Testis (tissue), 3 donors: ENCODE results near the gene COL23A1. TPM values are rescaled to one million over a fixed set of nuclear protein-coding genes. Genes with fewer than 3 reads are reported as not detected.
"Not testable (repeated sequence)": the region's sequence is repeated elsewhere in the genome, so short reads cannot be mapped to it uniquely, and the experiment has no call there.

Experiments
- DNase-seq: peaks from one replicate; pipeline ENCODE4 v3.0.0-alpha.2; 2019
- H3K27ac ChIP-seq, 2 donors: fragments of 200-600 bp; sonication (generic); one replicate each; pipeline ENCODE4 v1.5.1; 2019
- H3K27me3 ChIP-seq: fragments of 200-600 bp; sonication (generic); one replicate; pipeline ENCODE4 v1.5.1; 2019
- H3K36me3 ChIP-seq: fragments of 200-600 bp; sonication (generic); one replicate; pipeline ENCODE4 v1.5.1; 2017; ENCODE audit warnings: low read depth; ENCODE audit errors: missing control alignments
- H3K4me1 ChIP-seq: fragments of 200-600 bp; sonication (generic); one replicate; pipeline ENCODE4 v1.5.1; 2019
- H3K4me3 ChIP-seq, 2 donors: fragments of 200-600 bp; sonication (generic); one replicate each; pipeline ENCODE4 v1.5.1; 2017 to 2019
- H3K9me3 ChIP-seq: fragments of 200-600 bp; sonication (generic); one replicate; pipeline ENCODE4 v1.5.1; 2017
- POLR2A ChIP-seq: fragments of 450-650 bp; IDR thresholded peaks from one replicate; pipeline ENCODE4 v1.6.1; 2017; ENCODE audit warnings: antibody characterized with exemption, mild to moderate bottlenecking, moderate library complexity
- WGBS, 2 donors: methylation state at CpG; one replicate each; pipeline ENCODE4 v1.1.5; 2018; 5-methylcytosine and 5-hydroxymethylcytosine counted together
- intact Hi-C: fragments of 100-400 bp; cut with DNase I; formaldehyde crosslinking; loops from one replicate; pipeline ENCODE4 v1.15.1; 2023; ENCODE audit warnings: low total_unique reads
- polyA plus RNA-seq: library from polyadenylated mRNA; stranded (reverse); fragments of 350-450 nt; fragmentation: Illumina TruSeq; extraction: RNeasy Lipid Tissue Mini Kit (QIAGEN cat#74804); gene quantifications from one replicate; pipeline ENCODE4 v1.2.3, GENCODE V29; 2014; ENCODE audit warnings: low read depth, low replicate concordance; ENCODE audit not compliant: insufficient read depth
- total RNA-seq, 2 donors: library from RNA; depleted of rRNA; stranded (reverse); fragments of >200 nt; gene quantifications; one replicate each; pipeline ENCODE4 v1.2.3, GENCODE V29; 2016
- TF ChIP-seq, protein P1 (sequence below), 3 experiments: fragments of 450-650 bp in 2 of 3; fragments of 200-600 bp in 1 of 3; sonication (generic) in 1 of 3; IDR thresholded peaks; one replicate each; pipeline ENCODE4 v1.5.1; 2016 to 2019; ENCODE audit warnings: antibody characterized with exemption in 3 of 3, mild to moderate bottlenecking in 2 of 3, moderate library complexity in 1 of 3

The COL23A1 gene
- total and polyA plus RNA-seq, 3 donors from 2014 or later: 4.3 to 5.5 (median 5.0) TPM

- TF ChIP-seq POLR2A: no peak
- TF ChIP-seq, protein P1, sequence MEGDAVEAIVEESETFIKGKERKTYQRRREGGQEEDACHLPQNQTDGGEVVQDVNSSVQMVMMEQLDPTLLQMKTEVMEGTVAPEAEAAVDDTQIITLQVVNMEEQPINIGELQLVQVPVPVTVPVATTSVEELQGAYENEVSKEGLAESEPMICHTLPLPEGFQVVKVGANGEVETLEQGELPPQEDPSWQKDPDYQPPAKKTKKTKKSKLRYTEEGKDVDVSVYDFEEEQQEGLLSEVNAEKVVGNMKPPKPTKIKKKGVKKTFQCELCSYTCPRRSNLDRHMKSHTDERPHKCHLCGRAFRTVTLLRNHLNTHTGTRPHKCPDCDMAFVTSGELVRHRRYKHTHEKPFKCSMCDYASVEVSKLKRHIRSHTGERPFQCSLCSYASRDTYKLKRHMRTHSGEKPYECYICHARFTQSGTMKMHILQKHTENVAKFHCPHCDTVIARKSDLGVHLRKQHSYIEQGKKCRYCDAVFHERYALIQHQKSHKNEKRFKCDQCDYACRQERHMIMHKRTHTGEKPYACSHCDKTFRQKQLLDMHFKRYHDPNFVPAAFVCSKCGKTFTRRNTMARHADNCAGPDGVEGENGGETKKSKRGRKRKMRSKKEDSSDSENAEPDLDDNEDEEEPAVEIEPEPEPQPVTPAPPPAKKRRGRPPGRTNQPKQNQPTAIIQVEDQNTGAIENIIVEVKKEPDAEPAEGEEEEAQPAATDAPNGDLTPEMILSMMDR (IDR thresholded peaks at IDR 0.05): no peak
- Histone ChIP-seq H3K4me3 (no peak overlapping the region), H3K27ac (no peak overlapping the region), H3K9me3 (no peaks in the 10 kb centered on the region), H3K4me1 (peaks cover 15% of the 10 kb centered on the region), H3K27me3 (no peaks in the 10 kb centered on the region), H3K36me3 (no peaks in the 10 kb centered on the region)
- 50 to 63% methylated on average over 1 to 2 of the region's 2 CpGs for WGBS, 2 donors
- intact Hi-C loops: no loop called here
- DNase-seq: no peak
Measured at GRCh38 chr5:178201927-178202235, 388.3 kb downstream of the COL23A1 start.

DNA sequence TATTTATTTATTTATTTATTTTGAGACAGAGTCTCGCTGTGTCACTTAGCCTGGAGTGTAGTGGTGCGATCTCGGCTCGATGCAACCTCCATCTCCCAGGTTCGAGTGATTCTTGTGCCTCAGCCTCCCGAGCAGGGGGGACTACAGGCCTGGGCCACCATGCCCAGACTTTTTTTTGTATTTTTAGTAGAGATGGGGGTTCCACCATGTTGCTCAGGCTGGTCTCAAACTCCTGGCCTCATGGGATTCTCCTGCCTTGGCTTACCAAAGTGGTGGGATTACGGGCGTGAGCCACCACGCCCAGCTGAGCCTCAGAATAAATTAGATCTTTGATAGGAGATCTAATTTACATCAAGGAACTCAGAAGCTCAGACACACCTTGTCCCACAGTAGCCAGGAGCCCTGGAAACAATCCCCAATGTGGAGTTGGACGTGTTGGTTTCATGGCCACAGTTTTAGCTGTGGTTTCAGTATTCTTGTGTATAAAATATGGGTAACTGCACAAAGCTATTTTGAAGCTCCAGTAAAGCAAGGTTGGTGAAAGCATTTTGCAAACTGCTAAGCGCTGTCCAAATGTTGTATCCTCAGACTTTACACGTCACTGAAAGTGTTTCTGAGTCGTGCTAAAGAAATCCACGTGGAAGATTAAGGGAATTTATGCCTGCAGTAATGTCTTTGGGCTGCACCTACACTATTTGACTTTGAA, 388.8 kb downstream of the COL23A1 start:
- Histone ChIP-seq H3K9me3 (no peaks in the 10 kb centered on the region), H3K36me3 (no peaks in the 10 kb centered on the region), H3K4me3 (no peak overlapping the region), H3K4me1 (peaks cover 10% of the 10 kb centered on the region), H3K27ac (no peak overlapping the region), H3K27me3 (no peaks in the 10 kb centered on the region)
- intact Hi-C loops: no loop called here
- TF ChIP-seq, protein P1 (IDR thresholded peaks at IDR 0.05): no peak
- TF ChIP-seq POLR2A: no peak
- DNase-seq: no peak
- 81 to 91% methylated on average over 14 of the region's 14 CpGs for WGBS, 2 donors

DNA sequence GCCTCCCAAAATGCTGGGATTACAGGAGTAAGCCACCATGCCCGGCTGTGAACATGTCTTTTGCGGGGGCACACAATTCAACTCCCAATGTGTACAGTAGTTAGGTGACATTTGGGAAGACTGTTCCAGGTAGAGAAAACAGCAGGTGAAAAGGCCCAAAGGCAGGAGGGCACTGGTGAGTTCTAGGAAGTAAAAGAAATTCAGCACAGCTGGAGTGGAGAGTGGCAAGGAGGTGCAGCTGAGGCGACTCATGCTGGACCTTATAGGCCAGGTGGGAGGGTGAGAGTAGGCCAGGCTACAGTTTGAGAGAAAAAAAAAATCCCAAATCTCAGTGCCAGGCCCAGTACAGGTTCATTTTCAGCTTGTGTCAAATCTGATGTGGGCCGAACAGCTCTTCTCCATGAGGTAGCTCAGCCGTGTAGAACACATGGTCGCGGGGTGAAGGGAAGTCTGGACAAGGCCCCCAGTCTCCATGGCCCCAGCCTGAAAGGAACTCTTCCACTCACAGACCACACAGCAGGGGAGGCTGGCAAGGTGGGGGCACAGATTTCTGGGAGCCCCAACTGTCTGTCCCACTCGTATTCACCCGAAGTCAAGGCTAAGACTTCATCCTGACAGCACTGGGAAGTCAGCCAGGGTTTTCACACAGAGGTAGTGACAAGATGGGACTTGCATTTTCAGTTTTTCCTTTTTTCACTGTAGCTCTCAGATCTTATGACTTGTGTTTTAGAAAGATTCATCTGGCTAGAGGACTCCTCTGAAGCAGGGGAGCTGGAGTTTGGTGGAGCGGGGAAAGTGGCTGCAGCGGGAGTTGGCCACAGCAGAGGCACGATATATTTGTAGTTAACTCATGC, 390.4 kb downstream of the COL23A1 start:
- Histone ChIP-seq H3K4me3 (no peak overlapping the region), H3K27me3 (no peaks in the 10 kb centered on the region), H3K9me3 (no peaks in the 10 kb centered on the region), H3K36me3 (no peaks in the 10 kb centered on the region), H3K27ac (no peak overlapping the region), H3K4me1 (no peaks in the 10 kb centered on the region)
- no peak for DNase-seq
- 74 to 80% methylated on average over 12 of the region's 12 CpGs for WGBS, 2 donors
- intact Hi-C loops: no loop called here
- TF ChIP-seq POLR2A: no peak
- TF ChIP-seq, protein P1 (IDR thresholded peaks at IDR 0.05): no peak

- no peak overlapping the region for H3K4me3 ChIP-seq
- no peak for TF ChIP-seq POLR2A
- TF ChIP-seq, protein P1 (IDR thresholded peaks at IDR 0.05): no peak
- WGBS, 2 donors: 86 to 95% methylated on average over 9 to 11 of the region's 11 CpGs
- H3K27me3 ChIP-seq: no peaks in the 10 kb centered on the region
- no peak overlapping the region for H3K27ac ChIP-seq
- H3K36me3 ChIP-seq: no peaks in the 10 kb centered on the region
- intact Hi-C loops: no loop called here
- no peak for DNase-seq
- no peaks in the 10 kb centered on the region for H3K9me3 ChIP-seq
- H3K4me1 ChIP-seq: no peaks in the 10 kb centered on the region
Measured at GRCh38 chr5:178198706-178199105, 391.5 kb downstream of the COL23A1 start.

DNA sequence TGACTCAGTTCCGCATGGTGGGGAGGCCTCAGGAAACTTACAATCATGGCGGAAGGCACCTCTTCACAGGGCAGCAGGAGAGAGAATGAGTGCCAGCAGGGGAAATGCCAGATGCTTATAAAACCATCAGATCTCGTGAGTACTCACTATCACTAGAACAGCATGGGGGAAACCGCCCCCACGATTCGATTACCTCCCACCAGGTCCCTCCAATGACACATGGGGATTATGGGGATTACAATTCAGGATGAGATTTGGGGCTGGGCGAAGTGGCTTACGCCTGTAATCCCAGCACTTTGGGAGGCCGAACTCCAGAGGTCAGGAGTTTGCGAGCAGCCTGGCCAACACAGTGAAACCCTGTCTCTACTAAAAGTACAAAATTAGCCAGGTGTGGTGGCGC, 392.0 kb downstream of the COL23A1 start:
- H3K4me1 ChIP-seq, H3K9me3 ChIP-seq, DNase-seq, H3K4me3 ChIP-seq, intact Hi-C loops, H3K36me3 ChIP-seq, H3K27me3 ChIP-seq, H3K27ac ChIP-seq: not testable (repeated sequence)
- WGBS, 2 donors: 78 to 89% methylated on average over 10 to 11 of the region's 11 CpGs
